HepG2 (cell line): Measurements from ENCODE around the gene TTLL13. TPM values are rescaled to one million over a fixed set of nuclear protein-coding genes. Genes with fewer than 3 reads are reported as not detected.

Experiments used
- CCAR2 ChIP-seq: fragments of 200-400 bp; formaldehyde crosslinking; optimal IDR thresholded peaks from 2 replicates; pipeline ENCODE3; 2018; ENCODE audit warnings: low read depth, mild to moderate bottlenecking, low read length, moderate library complexity
- DZIP1 ChIP-seq: sonication (generic); formaldehyde crosslinking; IDR thresholded peaks from 2 replicates; pipeline ENCODE4 v1.5.0; 2020; ENCODE audit warnings: mild to moderate bottlenecking, missing genetic modification reagents
- HIVEP1 ChIP-seq: sonication (generic); formaldehyde crosslinking; IDR thresholded peaks from 2 replicates; pipeline ENCODE4 v1.4.0; 2020; ENCODE audit warnings: mild to moderate bottlenecking, missing genetic modification reagents
- IRF1 ChIP-seq: sonication (generic); formaldehyde crosslinking; IDR thresholded peaks from 2 replicates; pipeline ENCODE4 v1.4.0; 2020; ENCODE audit warnings: low read depth, mild to moderate bottlenecking, missing genetic modification reagents
- MXD3 ChIP-seq: IDR thresholded peaks from 2 replicates; pipeline ENCODE4 v1.6.1; 2016; ENCODE audit warnings: mild to moderate bottlenecking, missing biosample characterization, missing genetic modification reagents
- NFE2L1 ChIP-seq: sonication (generic); formaldehyde crosslinking; IDR thresholded peaks from 2 replicates; pipeline ENCODE4 v1.4.0; 2020; ENCODE audit warnings: missing genetic modification reagents, mild to moderate bottlenecking, borderline replicate concordance
- NONO ChIP-seq, 2 experiments: fragments of 450-650 bp in 1 of 2; sonication (generic) in 1 of 2; formaldehyde crosslinking in 1 of 2; IDR thresholded peaks in 1 of 2; conservative IDR thresholded peaks in 1 of 2; 2 replicates each; pipeline versions ENCODE4 v1.6.1 to v1.8.0; 2017 to 2022; ENCODE audit warnings: mild to moderate bottlenecking in 1 of 2, missing genetic modification reagents in 1 of 2, moderate library complexity in 1 of 2
- ONECUT2 ChIP-seq: sonication (generic); formaldehyde crosslinking; IDR thresholded peaks from 2 replicates; pipeline ENCODE4 v1.4.0; 2020; ENCODE audit warnings: missing genetic modification reagents
- REPIN1 ChIP-seq: sonication (generic); formaldehyde crosslinking; IDR thresholded peaks from 2 replicates; pipeline ENCODE4 v1.8.0; 2022; ENCODE audit warnings: missing genetic modification reagents, low read depth, mild to moderate bottlenecking, borderline replicate concordance
- RFXANK ChIP-seq: IDR thresholded peaks from 2 replicates; pipeline ENCODE4 v1.6.1; 2016
- SP1 ChIP-seq, 2 experiments: fragments of 450-650 bp in 1 of 2; sonication (generic) in 1 of 2; formaldehyde crosslinking in 1 of 2; IDR thresholded peaks; 2 replicates each; pipeline versions ENCODE4 v1.4.0 to v1.6.1; 2016 to 2020; ENCODE audit warnings: missing genetic modification reagents in 1 of 2
- TMF1 ChIP-seq: sonication (generic); formaldehyde crosslinking; IDR thresholded peaks from 2 replicates; pipeline ENCODE4 v1.8.1; 2022; ENCODE audit warnings: low read depth, missing genetic modification reagents
- UBTF ChIP-seq: sonication (generic); formaldehyde crosslinking; IDR thresholded peaks from 2 replicates; pipeline ENCODE4 v1.4.0; 2020; ENCODE audit warnings: mild to moderate bottlenecking, missing genetic modification reagents
- ZMYM2 ChIP-seq: sonication (generic); formaldehyde crosslinking; IDR thresholded peaks from 2 replicates; pipeline ENCODE4 v1.8.0; 2022; ENCODE audit warnings: mild to moderate bottlenecking, missing genetic modification reagents
- ZNF101 ChIP-seq: sonication (generic); formaldehyde crosslinking; IDR thresholded peaks from 2 replicates; pipeline ENCODE4 v1.4.0; 2020; ENCODE audit warnings: mild to moderate bottlenecking, low read depth, missing genetic modification reagents, borderline replicate concordance
- ZNF138 ChIP-seq: sonication (generic); formaldehyde crosslinking; IDR thresholded peaks from 2 replicates; pipeline ENCODE4 v1.5.0; 2020; ENCODE audit warnings: mild to moderate bottlenecking, low read depth, missing genetic modification reagents
- ZNF501 ChIP-seq: sonication (generic); formaldehyde crosslinking; IDR thresholded peaks from 2 replicates; pipeline ENCODE4 v1.5.1; 2020; ENCODE audit warnings: mild to moderate bottlenecking, moderate library complexity, missing genetic modification reagents
- ZNF615 ChIP-seq: sonication (generic); formaldehyde crosslinking; IDR thresholded peaks from 2 replicates; pipeline ENCODE4 v1.5.0; 2020; ENCODE audit warnings: mild to moderate bottlenecking, missing genetic modification reagents, borderline replicate concordance
- ZNF629 ChIP-seq: sonication (generic); formaldehyde crosslinking; conservative IDR thresholded peaks from 2 replicates; pipeline ENCODE4 v1.5.0; 2020; ENCODE audit warnings: missing genetic modification reagents
- ZNF770 ChIP-seq: sonication (generic); formaldehyde crosslinking; IDR thresholded peaks from 2 replicates; pipeline ENCODE4 v1.5.0; 2020; ENCODE audit warnings: mild to moderate bottlenecking, missing genetic modification reagents
- polyA plus RNA-seq, 8 experiments: library from polyadenylated mRNA; depleted of rRNA in 3 of 8; stranded (reverse) in 7 of 8; unstranded in 1 of 8; fragments of >200 nt; fragmentation: Illumina TruSeq in 4 of 8; extraction: Trizol in 4 of 8; gene quantifications; 2 replicates each; pipeline versions ENCODE4 v1.2.1 to v1.2.3, GENCODE V29; 2011 to 2016; ENCODE audit warnings: low read depth in 4 of 8, missing spikeins in 1 of 8, mixed read lengths in 1 of 8; ENCODE audit not compliant: insufficient read depth in 1 of 8
- total RNA-seq, 5 experiments: library from RNA; depleted of rRNA; stranded (reverse); fragments of >200 nt; fragmentation: Illumina TruSeq; extraction: Trizol; gene quantifications; 2 replicates each; pipeline ENCODE4 v1.2.3, GENCODE V29; 2016; ENCODE audit warnings: low read depth in 1 of 5

TTLL13 gene
- total and polyA plus RNA-seq, 2 of the 13 experiments (the other 11 are each of a cell fraction or from before 2014, with no cell fraction given): 0.07 to 0.29 TPM

GRCh38 chr15:90249203-90249863, at the start of gene TTLL13 (continued):
- 0 out of 2 replicates have a peak, but pooled peaks have one; percentile 18 for TF ChIP-seq HIVEP1 (CRISPR knock-in tag)
- peak; percentile 68; the same call in 1 of the 2 replicates for TF ChIP-seq NFE2L1 (CRISPR knock-in tag)
- TF ChIP-seq SP1 (IDR thresholded peaks at IDR 0.05): no peak
- peak; percentile 80 for TF ChIP-seq SP1 (CRISPR knock-in tag; IDR thresholded peaks at IDR 0.05)
- no peak for TF ChIP-seq DZIP1 (CRISPR knock-in tag)
- 0 out of 2 replicates have a peak, but pooled peaks have one; percentile 27 for TF ChIP-seq MXD3
- no peak for TF ChIP-seq TMF1 (CRISPR knock-in tag)
- peak; percentile 72; the same call in 1 of the 2 replicates for TF ChIP-seq ZNF501 (CRISPR knock-in tag)
- TF ChIP-seq ZMYM2: peak; percentile 69; the same call in 1 of the 2 replicates
- no peak for TF ChIP-seq ZNF138 (CRISPR knock-in tag)
- no peak for TF ChIP-seq ZNF629 (CRISPR knock-in tag)
- peak; percentile 26; the same call in 1 of the 2 replicates for TF ChIP-seq RFXANK (CRISPR knock-in tag)
- TF ChIP-seq ZNF615 (CRISPR knock-in tag): no peak
- TF ChIP-seq REPIN1 (CRISPR knock-in tag): 0 out of 2 replicates have a peak, but pooled peaks have one; percentile 21
- TF ChIP-seq UBTF (CRISPR knock-in tag): peak; percentile 63
- 0 out of 2 replicates have a peak, but pooled peaks have one; percentile 65 for TF ChIP-seq ZNF770 (CRISPR knock-in tag)
- TF ChIP-seq ONECUT2 (CRISPR knock-in tag): no peak
- no peak for TF ChIP-seq ZNF101 (CRISPR knock-in tag)
- TF ChIP-seq IRF1 (CRISPR knock-in tag): no peak
- TF ChIP-seq CCAR2: no peak
- no peak for TF ChIP-seq NONO (IDR thresholded peaks at IDR 0.05)
- no peak for TF ChIP-seq NONO (CRISPR knock-in tag; conservative IDR thresholded peaks at IDR 0.05)
